IPS-18c (cell line): ENCODE results near the gene MYO7B.

Source experiments
- H3K4me3 ChIP-seq: 2 replicates; pipeline ENCODE4 v1.7.0; 2013; ENCODE audit warnings: low read depth, mild to moderate bottlenecking, low read length, moderate library complexity; ENCODE audit not compliant: insufficient read depth
- H3K9me3 ChIP-seq: one replicate; pipeline ENCODE4 v1.6.1; 2013; ENCODE audit warnings: mild to moderate bottlenecking, low read length, moderate library complexity; ENCODE audit not compliant: control insufficient read depth, insufficient read depth

Gene MYO7B

DNA sequence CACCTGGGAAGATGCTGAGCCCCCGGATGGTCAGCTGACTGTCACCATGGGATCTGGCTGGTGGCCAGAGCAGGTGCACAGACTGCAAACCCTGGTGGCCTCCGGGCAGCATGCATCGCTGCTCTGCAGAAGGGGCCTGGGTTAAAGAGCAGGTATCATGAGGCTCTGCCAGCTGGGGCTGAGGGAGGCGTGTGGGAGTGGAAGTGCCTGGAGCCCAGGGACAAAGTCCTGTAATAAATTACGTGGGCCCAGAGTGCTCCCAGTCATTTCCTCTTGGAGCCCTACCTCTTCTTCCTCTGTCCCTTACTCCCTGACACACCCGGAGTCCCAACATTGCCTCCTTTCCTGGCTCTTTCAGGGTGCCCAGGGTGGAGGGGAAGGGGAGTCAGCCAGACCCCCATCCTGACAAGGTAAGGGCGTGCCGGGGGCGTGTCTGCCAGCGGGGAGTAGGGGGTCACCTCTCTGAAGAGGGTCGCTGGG, at the start of gene MYO7B:
Gene MYO7B, plus strand, starts transcription at position 262 of the 480 bp plus-strand sequence. CDS start 24,040 bp downstream, outside the sequence.
- no peaks in the 10 kb centered on the region for H3K9me3 ChIP-seq
- H3K4me3 ChIP-seq: no peak within 1 kb of the TSS

DNA sequence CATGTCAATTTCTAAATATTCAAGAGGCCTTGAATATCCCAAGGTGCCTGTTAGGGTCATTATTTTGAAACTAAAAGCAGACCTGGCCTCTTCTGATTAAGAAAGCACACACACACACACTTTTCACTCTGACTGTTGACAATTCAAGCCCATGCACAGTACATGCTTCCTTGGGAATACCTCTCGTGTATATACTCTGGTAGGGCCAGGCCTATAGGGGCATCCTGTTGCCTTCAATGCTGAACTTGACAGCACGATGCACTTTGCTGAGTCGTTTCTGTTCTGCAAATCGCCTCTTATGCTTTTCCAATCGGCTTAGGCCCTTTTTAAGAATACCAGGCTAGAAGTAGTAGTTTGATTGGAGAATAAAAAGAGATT, 49.8 kb upstream of the MYO7B start:
- H3K4me3 ChIP-seq: no peak overlapping the region
- no peaks in the 10 kb centered on the region for H3K9me3 ChIP-seq

DNA sequence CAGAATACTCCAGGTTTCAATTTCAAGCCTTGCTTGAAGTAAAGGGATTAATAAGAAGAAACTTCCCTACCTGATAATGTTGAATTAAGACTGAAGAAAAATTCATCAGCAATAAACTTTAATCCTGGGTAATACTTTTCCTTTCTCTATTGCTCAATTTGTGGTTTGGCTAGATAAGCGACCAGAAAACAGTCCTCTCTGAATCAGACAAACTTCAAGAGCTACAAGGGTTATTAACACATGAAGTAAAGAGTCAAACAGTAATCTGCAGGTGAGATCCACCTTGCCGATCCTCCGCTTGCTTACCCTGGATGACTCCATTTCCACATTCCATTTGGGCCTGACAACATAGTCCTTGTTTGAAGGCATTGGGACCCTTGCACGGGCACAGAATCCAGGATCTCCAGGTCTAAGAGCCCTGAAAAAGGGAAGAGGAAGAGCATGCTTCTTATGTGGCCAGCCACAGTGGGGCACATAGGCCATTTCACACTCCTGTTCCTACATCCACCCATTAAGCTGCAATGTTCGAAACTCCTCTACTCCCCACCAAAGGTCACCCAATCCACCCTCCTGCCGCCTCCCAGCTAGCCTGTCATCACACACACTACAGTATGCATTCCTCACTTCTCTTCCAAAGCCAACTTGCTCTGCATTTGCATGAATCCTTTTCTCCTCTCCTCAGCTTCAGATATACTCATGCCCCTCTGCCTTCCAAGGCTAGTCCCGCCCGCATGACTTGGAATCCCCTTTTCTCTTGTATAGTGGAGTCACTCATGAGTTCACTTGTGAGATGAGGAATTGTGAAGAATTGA, 49.0 kb upstream of the MYO7B start:
- Histone ChIP-seq H3K9me3 (no peaks in the 10 kb centered on the region), H3K4me3 (no peak overlapping the region)

DNA sequence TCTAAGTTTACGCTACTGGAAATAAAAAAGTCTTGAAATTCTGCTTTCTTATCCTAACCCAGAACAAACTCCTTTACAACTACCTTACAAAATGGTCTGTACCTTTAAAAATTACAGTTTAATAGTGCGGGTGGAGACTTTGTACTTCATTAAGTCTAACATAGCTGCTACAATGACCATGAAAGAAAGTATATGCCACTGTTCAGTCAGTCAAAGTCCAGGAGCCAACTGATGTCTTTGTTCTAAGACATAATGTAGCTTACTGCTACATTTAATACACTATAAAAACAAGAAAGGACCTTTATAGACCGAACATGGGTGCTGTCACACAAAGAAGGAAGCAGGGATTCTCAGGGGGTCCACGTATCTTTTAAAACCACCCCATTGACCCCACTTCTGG, 45.2 kb upstream of the MYO7B start:
- H3K4me3 ChIP-seq: no peak overlapping the region
- no peaks in the 10 kb centered on the region for H3K9me3 ChIP-seq

DNA sequence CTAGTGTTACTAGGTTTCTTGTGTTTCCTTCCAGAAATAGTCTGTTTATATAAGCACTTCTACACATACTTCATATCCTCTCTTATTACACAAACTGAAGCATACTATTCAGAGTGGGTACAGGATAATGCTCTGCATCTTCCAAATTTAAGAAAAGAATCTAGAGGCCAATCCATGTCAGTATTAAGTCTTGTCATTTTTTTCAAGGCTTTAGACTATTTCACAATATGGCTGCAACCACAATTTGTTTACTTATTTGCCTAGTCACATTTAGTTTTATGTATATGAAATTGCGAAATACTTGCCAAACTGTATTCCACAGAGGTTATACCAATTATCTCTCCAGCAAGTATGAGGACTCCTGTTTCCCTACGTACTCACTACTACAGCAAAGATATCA, 37.1 kb upstream of the MYO7B start:
- Histone ChIP-seq H3K4me3 (no peak overlapping the region), H3K9me3 (no peaks in the 10 kb centered on the region)

DNA sequence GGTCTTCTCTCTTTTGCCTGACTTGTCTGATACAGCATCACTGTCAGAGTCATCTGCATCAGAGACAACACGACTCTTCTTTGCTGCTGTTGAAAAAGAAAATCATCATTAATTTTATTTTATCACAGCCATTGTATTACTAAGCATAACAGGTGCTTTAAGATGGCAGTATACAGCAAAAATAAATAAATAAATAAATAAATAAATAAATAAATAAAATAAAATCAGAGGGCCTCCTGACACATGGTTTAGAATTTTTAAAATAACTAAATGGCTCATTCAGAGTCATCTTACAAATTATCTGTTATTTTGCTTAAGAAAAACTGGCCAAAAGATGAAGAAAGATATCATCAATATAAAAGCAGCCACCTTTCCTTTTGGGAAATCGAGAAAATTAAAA, 32.0 kb upstream of the MYO7B start:
- no peaks in the 10 kb centered on the region for H3K9me3 ChIP-seq
- no peak overlapping the region for H3K4me3 ChIP-seq

DNA sequence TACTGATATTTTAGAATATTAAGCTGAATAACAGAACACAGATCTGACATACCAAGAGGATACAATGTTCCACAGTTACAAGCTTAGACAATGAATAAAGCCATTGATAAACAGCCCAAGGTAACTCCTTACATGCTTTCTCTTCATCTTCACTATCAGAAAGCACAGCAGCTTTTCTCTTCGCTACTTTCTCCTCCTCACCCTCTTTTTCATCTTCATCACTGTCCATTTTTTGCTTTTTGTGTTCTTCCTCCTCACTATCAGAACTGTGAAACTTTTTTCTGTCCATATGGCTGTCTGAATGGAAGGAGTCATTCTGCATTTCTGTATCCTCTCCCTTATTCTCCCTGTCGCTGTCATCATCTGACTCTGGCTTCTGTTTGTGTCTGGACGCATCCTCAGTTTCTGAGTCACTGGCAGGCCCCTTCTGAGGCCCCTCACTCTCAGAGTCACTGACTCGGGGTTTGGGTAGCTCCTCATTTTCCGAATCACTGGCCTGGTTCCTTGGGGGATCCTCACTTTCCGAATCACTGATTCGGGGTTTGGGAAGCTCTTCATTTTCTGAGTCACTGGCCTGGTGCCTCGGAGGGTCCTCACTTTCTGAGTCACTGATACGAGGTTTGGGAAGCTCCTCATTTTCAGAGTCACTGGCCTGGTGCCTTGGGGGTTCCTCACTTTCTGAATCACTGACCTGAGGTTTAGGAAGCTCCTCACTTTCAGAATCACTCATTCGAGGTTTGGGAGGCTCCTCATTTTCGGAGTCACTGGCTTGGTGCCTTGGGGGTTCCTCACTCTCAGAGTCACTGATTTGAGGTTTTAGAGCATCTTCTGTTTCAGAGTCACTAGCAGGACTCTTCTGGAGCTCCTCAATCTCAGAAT, 30.7 kb upstream of the MYO7B start:
- Histone ChIP-seq H3K9me3 (no peaks in the 10 kb centered on the region), H3K4me3 (no peak overlapping the region)

DNA sequence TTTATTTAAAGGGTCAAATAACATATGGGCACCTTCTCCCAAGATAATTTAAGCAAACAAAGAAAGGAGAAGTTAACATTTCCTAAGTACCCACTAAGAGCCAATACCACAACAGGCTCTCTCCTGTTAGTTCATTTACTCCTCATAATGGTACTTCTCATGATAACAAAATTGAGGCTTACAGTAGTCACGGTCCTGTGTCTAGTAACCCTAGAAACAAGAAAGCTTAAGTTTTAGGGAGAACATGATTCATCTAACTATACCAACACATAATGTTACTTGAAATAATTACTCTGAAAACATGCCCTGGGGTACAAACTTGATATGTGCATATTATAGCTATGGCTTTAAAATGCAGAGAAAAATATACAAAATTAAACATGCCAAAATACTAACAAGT, 29.0 kb upstream of the MYO7B start:
- Histone ChIP-seq H3K9me3 (no peaks in the 10 kb centered on the region), H3K4me3 (no peak overlapping the region)

DNA sequence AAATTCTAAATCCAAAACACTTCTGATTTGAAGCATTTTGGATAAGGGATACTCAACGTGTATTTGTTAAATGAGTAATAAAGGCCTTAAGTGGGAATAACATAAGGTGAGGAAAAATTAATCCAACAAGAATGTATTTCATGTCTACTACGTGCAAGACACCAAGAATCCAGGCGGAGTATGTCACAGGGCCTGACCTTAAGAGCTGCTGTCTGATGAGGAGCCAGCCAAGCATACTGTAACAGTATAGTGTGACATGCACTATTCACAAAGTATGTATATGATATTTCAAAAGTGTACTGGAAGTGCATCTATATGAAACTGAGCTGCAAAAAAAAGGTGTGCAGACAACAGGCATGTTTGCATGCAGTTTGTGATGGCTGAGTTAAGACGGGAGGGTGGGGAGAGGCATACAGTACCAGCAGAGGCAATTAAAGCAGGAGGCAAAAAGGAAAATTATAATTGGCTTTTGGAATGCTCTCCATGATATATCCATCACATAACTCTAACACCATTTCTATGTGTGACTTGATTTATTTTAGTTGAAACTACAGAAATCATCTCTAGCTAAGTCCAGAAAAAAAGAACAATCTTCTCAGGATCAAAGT, 27.4 kb upstream of the MYO7B start:
- H3K9me3 ChIP-seq: no peaks in the 10 kb centered on the region
- no peak overlapping the region for H3K4me3 ChIP-seq

DNA sequence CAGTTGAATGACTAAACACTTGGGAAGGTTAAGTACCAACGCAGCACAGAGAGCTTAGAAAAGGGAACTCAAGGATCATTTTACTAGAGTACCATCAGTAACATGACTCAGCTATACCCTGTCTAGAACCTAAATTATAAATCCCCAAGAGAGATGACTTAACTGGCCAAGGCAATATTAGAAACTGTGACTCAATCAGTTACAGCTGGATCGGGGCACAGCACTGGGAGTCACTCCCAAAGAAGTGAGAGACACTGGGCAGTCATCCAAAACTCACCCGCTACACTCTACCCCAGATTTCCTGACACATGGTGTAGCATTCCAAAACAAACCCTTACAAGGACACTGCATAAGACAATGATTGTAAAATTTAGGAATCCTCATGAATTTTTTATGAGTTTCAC, 26.9 kb upstream of the MYO7B start:
- H3K4me3 ChIP-seq: no peak overlapping the region

DNA sequence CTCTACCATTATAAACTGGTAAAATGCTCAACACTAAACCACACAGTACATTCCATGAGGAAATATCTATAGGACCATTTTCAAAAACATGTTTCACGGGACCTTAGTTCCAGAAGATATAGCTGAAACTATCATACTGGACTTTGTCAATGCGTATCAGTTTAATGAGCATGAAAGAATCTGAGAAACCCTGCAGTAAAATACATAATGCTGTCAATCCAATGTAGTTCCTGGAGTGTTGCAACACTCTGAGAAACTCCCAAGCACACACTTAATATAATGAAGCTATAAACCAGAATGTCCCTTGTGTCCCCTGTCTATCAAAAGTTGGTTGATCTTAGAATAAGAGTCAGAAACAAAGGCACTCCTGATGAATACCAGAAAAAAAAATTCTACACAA, 25.4 kb upstream of the MYO7B start:
- Histone ChIP-seq H3K4me3 (no peak overlapping the region), H3K9me3 (no peaks in the 10 kb centered on the region)

More for the DNA sequence above, 26.9 kb upstream of the MYO7B start:
- no peaks in the 10 kb centered on the region for H3K9me3 ChIP-seq

DNA sequence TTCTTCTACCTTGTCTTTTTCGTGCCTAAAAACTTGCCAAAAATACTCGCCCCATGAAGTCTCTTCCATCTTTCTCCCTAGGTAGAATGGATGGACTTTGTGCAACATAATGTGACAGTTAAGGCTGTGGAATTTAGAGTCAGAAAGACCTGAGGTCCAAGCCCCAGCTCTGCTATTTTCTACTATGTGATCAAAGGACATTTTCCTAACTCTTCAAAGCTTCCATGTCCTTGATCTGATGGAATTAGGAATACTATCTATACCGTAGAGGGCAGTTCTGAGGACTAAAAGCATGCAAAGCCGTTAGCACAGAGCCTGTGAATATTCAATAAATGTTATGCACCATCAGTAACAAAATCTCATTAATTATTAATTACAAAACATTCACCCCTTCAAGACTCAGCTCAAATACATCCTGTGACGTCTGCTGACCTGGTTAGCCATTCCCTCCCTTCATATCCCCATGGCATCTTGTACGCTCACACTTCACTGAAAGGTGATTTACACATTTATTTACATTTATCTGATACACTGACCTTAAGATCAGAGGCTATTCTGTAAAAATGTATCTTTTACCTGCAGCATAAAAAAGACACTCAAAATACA, 24.3 kb upstream of the MYO7B start:
- Histone ChIP-seq H3K4me3 (no peak overlapping the region), H3K9me3 (no peaks in the 10 kb centered on the region)

DNA sequence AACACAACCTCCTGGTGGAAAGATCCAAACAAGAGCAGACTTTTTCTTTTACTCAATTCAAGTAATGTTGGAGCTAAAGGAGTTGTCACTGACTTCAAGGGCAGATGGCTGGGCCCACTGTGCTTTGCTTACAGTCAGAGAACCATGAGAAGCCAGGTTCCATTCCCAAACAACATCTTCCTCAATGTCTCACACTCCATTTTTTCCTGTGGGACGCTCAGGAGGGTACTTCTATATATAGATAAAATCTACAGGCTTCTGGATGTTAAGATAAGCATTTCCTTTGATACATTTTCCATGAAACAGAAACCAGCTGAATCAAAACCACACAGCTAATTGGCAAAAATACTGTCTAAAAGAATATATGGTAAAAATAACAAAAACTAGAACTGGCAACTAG, 23.6 kb upstream of the MYO7B start:
- Histone ChIP-seq H3K9me3 (no peaks in the 10 kb centered on the region), H3K4me3 (no peak overlapping the region)

DNA sequence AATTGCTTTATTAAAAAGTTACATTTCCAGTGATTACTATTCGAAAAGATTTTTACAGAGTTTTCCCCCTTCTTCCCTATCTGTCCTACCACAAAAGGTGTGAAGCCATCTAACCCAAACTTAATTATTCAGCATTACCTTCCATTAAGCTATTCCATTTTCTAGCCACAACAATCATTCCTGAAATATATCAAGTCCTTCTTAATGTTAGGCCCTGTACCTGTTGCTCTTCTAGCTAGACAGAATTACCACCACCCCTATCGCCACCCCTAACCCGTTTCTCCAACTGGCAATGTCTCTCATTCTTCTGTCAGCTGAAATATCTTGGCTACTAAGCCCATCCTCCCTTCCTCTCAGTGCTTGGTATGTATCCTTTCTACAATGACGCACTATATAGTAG, 23.1 kb upstream of the MYO7B start:
- Histone ChIP-seq H3K9me3 (no peaks in the 10 kb centered on the region), H3K4me3 (no peak overlapping the region)

DNA sequence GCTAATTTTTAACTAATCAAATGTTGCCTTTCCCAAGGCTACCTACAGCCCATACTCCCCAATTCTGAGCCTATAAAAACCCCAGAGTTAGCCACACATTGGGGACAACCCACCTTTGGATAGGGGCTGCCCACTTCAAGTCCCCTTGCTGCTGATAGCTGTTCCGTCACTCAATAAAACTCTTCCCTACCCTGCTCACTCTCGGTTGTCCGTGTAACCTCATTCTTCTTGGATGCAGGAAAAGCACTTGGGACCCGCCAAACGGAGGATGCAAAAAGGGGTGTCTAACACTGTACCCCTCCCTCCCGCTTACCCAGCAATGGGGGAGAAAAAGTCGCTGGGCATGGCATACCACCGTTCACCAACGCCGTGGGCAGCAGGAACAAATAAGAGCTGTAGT, 21.4 kb upstream of the MYO7B start:
- Histone ChIP-seq H3K4me3 (no peak overlapping the region), H3K9me3 (no peaks in the 10 kb centered on the region)

DNA sequence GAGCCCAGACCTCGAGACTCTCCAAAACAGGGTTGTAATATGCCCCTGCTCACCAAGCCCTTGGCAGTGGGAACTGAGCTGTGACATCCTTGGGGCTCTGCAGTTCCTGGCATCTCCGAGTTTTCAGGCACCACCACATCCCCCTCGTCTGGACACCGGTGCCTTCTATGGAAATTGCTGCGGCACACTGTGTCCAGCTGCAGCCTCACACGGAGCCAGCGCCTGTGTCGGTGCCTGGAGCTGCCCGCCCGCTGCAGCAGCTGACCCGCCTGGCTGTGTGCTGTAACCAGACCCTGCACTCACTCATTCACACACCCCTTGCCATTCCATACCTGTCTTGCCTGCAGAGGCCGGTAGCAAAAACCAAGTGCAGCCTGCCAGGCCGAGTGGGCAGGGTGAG, 21.0 kb upstream of the MYO7B start:
- Histone ChIP-seq H3K4me3 (no peak overlapping the region), H3K9me3 (no peaks in the 10 kb centered on the region)

DNA sequence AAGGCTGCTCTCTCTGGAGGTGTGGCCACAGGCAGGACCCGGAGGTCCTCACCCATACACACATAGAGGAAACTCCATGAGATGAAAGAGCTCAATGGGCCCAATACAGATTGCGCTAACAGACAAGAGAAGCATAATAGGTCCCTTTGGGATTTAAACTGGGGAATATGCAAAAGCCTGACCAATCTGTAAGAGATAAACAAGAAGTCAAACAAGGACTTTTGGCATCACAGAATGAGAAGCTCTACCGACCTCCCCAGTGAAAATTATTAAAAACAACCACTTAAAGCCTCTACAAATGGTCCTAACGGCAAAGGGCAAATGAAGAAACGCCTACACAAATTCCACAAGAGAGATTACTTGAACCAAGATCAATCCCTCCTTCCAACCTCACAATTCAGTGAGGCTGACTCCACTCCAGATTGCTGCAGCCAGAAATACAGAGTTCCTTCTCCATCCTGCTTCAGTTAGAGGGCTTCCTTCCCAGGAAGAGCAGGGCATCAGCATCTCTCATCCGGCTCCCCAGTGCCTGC, 20.0 kb upstream of the MYO7B start:
- H3K4me3 ChIP-seq: no peak overlapping the region
- no peaks in the 10 kb centered on the region for H3K9me3 ChIP-seq
